Stimulated activated CD8-positive, alpha-beta memory T cell treated with anti-CD3 and anti-CD28 coated beads, Interleukin-15, amount 100 ng/mL, for 4 hours (primary cell): ENCODE results near the gene TMED8.
"Not testable (repeated sequence)": the region's sequence is repeated elsewhere in the genome, so short reads cannot be mapped to it uniquely, and the experiment has no call there.

Experiments
- DNase-seq, 2 donors: peaks; one replicate each; pipeline ENCODE4 v3.0.0-alpha.2; 2020; ENCODE audit warnings: low read depth in 2 of 2

TMED8 gene

DNA sequence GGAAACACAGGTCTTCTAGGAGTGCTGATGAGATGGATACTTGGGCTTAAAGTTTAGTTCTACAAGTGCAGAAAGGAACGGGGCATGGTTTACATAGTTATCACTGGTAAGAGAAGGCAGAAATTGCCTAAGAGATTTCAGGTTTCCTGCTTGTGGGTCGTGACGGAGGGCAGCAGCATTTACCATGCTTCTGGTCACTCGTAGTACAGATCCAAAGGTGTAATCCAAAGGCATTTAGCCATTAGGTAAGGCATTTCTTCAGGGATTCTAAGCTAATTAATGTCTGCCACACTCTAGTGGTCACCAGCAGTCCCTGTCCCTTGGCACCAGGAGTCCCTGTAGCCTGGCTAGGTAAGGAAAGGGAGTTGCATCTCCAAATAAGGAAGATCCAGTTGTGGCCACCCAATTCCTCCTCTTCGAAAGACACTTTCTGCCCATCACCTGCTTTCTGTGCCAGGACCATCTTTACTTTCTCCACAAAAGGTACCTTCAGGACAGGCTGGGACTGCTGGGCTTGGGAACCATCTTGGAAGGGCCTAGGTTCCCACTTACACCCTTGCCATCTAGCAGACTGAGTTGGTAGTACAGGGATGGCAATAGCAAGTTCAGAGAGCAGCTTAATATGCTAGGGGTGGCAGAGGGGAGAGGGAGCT is 54.5 kb downstream of the TMED8 start:
- DNase-seq: no peak

DNA sequence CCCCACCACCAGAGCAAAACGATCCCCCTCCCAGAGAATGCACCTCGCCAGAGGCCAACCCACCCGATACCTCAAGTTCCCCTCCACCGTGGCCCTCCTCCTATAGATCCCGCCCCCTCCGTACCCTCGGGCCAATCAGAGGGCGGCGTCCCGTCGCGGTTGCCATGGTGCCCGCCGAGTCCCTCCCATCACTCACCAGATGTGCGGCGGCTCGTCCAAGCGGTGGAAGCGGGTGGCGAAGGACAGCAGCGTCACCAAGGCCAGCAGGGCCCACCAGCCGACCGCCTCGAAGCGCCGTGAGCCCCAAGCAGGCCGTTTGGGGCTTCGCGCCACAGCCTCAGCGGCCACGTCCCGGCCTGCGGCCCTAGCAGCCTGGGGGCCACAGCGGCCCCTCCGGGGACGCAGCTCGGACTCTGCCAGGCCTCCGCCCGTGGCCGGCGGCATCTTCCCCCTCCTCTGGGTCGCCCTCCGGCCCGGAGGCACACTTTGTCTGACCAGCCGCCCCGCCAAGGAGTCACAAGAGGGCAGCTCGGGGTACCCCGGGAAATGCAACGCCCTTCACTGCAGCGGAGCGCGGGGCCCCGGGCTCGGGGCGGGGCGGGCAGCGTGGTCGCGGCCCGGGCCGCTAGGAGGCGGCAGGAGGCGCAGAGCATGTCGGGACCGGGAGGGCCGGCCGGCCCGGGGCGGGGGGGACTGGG is 56.5 kb downstream of the TMED8 start, which contains the start of gene POMT2:
TSS of gene POMT2 (minus strand) at position 646 of the 698 bp plus-strand sequence. CDS start at position 444, 202 bp downstream.
- peak; percentile 86 to 87 for DNase-seq

DNA sequence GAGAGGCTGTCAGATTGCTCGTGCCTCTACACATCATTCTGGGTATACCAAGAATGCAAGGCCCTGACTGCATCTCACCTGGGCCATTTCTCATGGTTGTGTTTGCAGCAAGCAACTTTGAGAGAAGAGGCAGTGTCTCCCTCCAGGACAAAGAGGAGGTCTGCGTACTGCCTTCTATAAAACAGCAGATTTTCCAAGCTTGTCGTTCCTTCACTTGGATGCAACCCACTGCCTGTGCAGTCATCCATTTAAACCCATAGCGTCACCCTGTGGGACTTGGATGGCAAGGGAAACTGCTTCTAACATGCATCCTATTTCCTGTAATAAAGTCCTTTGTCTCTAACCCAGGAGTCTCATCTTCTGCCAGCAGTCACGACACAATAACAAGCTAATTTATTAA is 57.5 kb downstream of the TMED8 start:
- no peak for DNase-seq

DNA sequence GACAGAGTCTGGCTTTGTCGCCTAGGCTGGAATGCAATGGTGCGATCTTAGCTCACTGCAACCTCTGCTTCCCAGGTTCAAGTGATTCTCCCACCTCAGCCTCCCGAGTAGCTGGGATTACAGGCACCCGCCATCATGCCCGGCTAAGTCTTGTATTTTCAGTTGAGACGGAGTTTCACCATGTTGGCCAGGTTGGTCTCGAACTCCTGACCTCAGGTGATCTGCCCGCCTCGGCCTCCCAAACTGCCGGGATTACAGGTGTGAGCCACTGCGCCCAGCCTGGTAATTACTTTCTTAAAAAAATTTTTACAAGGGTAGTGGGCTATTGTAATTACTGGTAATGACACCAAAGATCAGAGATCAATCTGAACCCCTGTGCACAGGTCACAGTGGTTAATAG is 58.1 kb downstream of the TMED8 start:
- DNase-seq: not testable (repeated sequence)

DNA sequence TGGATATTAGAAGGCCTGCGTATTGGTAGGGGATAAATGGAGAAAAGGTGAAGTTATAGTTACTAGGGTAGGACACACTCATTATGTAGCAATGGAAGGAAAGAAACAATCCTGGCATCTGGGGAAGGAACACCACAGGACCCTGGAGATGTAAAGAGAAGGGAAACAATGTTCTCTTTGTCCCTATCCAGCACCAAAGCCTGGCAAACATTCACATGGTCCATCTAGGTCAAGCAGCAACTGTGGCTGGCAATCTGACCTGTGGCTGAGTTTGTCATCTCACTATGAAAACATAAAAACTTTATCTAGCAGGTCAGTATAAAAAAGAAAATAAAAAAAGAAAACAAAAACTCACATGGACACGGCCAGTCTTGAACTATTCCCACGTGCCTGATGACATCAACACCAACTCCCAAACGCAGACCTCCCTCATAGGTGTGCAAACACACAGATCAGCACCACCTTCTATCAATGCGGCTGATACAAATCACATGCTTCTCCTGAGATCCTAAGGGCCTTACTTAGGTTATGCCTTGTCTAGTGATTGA is 58.8 kb downstream of the TMED8 start:
- DNase-seq: no peak

DNA sequence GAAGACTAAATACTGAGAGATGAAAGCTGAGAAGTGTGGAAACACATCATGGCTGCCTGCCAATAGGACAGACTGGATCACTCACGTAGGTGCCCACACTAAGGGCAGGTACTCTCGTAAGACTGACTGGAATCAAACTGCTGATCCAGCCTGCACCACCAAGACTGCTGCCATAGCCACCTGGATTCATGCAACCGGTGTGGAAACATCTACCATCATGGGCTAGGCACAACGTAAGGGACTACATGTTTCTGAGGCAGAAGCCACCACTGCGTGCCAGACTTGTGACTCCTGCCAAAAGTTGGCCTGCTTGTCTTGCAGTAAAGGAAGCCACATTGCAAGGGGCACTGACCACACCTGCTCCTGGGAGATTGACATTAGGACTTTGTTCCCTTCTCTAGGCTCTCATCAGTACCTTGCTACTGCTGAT is 60.0 kb downstream of the TMED8 start:
- no peak for DNase-seq

DNA sequence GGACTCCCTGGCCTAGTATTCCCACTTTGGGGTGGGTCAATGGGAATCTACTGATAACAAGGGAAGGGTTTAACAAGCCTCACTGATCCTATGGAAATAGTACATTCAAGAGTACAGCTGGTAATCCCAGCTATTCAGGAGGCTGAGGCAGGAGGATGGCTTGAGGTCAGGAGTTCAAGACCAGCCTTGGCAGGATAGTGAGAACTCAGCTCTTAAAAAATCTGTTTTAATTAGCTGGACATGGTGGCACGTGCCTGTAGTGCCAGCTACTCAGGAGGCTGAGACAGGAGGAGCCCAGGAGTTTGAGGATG is 60.7 kb downstream of the TMED8 start:
- DNase-seq: no peak

DNA sequence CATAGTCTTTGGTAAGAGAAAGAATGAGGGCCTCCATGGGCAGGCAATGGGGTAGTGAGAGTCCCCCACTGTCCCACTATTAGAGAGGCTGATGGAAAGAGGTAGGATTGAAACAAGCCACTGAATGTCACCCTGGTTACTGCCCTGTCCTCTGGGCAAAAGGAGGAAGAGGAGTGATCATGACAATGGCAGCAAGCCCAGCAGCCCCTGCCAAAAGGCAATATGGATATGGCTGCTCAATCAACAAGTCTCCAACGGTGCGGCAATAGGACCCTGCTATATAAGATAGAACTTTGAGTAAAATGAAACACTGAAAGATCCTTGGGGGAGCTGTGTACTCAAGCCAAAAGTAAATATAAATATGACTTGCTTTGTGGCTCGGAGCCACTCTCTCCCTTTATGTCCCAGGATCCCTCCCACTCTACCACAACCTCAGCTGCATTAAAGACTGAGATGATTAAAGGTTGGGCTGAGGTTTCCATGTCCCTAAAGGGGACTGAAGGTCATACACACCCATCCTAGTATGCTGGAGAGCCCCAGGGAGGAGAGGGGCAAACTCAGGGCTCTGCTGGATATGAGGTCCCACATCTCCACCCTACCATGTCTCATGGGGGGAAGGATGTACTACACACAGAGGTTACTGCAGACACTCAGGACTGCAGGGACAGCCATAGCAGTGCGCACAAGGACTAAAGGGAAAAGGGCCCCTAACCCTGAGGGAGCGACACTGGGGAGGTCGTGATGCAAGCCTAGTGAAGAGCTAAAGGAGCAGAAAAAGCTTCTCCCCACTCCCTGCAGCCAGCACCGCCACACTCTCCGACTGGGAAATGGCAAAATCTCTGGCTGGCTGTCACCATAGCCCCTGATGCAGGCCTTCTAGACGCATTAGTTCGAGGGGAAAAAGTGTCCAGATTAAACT is 62.1 kb downstream of the TMED8 start:
- DNase-seq: no peak

DNA sequence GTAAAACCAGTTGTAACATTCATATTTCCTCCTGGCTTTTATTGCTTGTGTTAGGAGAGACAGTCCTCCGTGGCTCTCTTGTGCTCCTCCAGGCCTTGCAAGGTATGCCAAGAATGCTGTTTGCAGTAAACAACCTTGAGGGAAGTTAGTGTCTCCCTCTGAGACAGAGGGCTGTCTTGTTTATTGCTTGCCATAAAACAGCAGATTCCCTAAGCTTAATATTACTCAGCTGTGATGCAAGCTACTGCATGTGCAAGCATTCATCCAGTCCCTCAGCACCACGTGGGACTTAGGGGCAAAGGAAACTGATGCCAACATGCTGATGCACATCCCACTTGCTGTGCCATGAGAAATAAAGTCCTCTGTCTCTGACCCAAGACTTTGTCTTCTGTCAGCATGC is 62.9 kb downstream of the TMED8 start:
- no peak for DNase-seq

DNA sequence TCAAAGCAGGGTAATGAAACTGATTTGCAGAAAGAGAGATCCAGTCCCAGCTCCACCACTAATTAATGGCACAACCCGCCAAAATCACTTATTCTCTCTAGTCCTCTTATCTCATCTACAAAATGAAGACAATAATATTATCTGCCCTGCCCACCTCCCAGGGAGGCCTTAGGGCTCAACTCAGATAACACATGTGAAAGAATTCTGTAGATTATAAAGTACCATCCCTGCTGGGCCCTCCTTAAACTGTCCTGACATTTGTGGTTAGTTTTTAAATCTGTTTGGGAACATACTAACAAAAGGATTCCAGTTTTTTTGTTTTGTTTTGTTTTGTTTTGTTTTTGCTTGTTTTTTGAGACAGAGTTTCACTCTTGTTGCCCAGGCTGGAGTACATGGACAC is 63.5 kb downstream of the TMED8 start:
- no peak for DNase-seq

DNA sequence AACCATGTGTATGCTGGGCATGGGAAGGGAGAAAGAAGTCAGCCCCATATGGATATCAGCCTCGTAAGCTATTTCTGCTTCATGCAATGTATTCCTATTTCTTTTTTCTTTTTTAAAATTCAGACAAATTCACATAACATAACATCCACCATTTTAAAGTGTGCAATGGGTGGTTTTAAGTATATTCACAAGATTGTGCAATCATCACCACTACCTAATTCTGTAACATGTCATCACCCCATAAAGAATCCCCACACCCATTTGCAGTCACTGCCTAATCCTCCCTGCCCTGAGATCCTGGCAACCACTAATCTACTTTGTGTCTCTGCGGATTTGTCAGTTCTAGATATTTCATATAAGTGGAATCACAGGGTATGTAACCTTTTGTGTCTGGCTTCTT is 65.7 kb downstream of the TMED8 start:
- no peak for DNase-seq

DNA sequence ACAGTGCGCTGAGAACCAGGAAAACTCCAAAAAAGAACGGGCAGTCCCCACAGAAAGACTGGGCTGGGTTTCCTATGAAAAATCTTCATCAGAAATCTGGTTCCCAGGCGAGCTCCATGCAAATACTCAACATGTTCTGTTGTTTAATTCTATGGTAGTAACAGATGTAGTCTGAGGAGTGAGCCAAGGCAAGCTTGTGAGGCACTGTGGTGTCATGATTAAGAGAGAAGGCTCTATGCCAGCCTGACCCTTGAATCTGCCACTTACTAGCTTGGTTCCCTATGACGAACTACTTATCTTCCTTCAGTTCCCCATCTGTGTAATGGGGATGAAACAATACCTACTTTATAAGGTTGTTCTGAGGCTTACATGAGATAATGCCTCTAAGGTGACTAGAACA is 66.9 kb downstream of the TMED8 start:
- DNase-seq: no peak

DNA sequence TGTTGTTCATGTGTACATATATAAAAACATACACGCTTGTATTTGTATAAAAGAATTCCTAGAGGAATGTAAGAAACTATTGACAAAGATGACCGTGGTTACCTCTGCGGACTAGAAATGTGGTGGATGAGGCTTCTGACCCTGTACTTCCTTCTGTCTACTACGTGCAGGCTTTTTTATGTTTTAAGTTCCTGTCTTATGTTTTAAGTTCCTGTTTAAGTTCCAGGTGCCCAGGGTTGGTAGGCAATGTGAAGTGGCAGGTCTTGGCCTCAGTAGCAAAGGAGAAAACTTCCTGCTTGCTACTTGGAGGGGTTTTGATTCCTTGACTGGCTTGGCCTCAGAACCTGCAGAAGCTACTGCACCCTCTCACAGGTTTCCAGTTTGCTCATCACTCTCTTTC is 67.8 kb downstream of the TMED8 start:
- no peak for DNase-seq

DNA sequence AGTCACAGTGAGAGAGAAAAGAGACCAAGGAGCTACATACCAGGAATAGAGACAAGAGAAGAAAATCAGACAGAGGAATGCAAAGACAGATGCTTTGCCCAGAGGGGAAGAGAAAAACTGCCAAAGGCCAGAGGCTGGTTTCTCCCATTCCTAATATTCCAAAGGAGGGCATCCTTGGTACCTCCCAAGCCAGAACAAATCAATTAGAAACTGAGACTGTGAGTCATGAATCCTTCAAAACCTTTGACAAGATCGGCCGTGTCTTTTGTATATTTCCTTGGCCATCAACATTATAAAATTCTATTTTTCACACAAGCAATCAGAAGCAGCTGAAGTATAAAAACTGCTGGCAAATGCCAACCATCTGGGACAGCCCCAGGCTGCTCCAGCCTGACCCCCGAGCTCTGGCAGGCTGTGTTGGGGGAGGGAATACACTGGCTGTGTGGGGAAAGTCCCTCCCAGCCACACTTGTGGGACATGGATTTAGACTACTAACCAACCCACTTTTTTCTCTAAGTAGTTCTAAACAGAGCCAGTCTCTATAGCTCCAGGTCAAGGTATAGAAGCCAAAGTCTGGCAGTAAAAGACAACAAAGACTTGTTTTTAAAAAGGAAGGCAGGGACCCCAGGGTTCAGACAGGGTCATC is 69.9 kb downstream of the TMED8 start:
- DNase-seq: no peak

DNA sequence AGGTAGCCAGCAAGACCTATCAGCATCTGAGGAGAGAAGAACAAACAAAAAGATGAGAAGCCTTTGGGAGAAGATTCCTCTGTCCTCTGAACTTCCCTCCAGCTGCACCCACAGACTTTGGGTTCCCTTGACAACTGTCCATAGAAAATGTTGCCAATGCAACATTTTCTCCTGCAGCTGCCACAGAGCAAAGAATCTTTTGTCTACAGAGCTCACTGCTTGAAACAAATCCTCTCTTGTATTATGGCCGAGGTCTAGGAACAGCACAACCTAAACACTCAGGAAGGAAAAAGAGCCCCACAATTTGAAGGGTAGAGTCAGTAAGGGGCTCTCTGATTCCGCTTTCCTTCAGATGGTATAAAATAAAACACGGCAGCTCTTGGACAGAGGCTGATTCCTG is 70.5 kb downstream of the TMED8 start:
- no peak for DNase-seq

DNA sequence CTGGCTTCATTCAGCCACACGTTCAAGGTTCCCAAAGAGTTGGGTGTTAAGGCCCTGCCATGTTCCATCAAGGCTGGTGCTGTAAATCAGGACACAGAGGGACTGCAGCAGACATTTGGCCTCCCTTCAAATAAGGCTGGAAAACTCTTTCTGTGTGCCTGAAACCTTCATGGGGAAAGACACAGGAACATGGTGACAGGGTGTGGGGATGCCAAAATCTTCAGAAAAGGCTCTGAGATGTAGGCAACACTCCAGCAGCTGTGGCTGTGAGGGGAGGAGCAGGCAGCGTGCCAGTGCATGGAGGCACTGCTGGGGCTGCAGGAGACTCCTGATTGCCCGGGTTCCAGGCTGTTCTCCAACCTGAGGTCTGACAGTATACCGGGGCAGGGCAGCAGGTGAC is 71.2 kb downstream of the TMED8 start:
- DNase-seq: no peak

DNA sequence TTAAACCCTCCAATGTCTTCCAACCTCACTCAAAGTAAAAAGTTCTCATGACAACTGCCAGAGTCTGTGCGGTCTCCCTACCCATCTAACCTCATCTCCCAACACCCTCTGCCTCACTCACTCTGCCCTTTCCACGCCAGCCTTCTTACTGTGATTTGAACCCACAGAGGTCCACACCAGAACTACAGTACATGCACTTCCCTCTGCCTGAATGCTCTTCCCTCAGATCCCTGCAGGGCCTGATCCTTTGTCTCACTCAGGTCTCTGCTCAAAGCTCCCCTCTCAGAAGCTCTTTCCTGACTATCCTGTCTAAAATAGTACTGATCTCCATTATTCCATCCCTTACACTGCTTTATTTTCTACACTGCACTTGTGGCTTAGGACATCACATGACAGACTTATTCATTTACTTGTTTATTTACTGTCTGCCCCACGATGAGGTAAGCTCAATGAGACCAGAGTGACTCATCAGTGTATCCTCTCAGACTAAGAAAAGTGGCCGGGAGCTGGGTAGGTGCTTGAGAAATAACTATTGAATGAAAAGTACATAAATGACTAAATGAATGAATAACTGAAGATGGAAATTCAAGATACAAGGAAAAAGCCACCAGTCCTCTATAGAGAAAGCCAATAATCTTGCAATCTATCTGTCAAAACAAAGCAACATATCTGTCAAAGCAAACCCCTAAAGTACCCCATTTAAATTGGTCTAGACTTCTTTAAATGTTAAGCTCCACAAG is 73.3 kb downstream of the TMED8 start:
- DNase-seq: no peak

DNA sequence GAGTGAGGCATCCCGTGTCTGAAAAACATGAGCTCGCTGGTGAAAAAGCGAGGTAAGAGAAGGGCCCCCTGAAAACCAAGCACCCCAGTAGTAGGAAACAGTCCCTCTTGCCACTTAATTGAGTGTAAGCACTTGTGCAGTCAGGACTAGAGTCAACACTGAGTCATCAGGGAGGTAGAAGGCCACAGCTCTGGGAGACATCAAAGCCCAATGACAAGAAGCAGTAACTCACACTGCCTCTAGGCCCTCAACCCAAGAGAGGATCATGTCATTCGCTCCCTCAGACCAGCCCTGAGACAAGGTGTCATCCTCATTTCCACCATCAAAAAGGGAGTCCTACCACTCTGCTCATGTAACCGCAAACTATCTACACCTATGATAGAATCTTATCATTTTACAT is 74.0 kb downstream of the TMED8 start:
- no peak for DNase-seq

DNA sequence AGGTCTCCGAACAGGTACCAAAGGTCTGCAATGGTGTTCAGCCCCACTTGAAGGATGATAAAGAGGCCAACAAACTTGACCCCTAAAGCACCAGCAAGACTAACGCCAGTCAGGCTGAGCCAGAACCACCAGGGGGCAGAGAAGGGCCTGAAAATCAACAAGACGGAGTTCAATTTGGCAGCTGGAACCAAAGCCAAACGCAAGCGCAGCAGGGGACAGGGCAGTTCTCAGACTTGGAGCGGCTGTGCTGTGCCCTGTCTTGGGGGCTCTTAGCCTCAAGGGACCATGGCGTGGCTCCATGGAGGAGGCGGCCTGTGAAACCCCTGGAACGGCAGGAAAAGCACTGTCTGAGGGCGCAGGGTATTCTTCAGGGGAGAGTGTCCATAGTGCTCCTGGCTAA is 75.8 kb downstream of the TMED8 start:
- no peak for DNase-seq

DNA sequence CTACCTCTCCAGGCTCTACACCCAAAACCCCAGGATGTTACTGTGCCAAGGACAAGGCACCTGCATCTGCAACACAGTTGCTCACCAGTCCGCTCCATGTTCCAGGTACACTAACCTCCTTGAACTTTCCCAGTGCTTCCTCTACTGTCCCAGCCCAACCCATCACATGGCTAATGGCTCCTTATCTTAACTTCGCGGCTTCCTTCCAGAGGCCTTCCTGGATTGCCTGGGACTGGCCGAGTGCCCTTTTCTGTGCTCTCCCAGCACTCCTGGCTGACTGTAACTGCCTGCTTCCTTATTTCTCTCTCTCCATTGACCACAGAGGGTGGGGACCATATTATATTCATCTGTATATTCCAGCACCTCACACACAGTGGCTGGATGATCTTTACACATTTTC is 77.1 kb downstream of the TMED8 start:
- DNase-seq: no peak

DNA sequence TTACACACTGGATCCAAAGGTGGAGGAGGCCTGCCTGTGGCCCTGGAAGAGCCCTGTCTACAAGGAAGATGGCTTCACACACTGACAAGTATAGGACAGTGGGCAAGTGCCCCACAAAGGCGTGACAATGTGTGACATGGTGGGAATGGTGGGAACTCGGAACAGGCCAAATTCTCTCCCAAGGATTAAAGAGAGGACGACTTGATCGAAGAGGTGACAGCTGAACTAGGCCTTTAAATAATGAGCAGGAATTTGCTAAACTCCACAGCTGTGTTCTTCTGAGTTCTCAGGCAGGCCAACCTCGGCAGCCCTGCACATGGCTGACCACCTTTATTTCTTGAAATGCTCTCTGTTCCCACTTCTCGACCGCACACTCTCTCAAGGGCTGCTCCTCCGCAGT is 80.0 kb downstream of the TMED8 start:
- DNase-seq: no peak
